ENCODE data around the gene CKAP2L. TPM values are rescaled to one million over a fixed set of nuclear protein-coding genes. Genes with fewer than 3 reads are reported as not detected.

CKAP2L gene
- total RNA-seq, 2 donors from 2014 or later = 31.4 to 35.8 TPM

- no peaks in the 10 kb centered on the region for H3K9me3 Mint-ChIP-seq
- H3K4me1 Mint-ChIP-seq = peaks cover 13% of the 10 kb centered on the region
- peaks cover 40% of the 10 kb centered on the region for H3K36me3 Mint-ChIP-seq (ENCODE audit: low read depth)
- H3K27ac Mint-ChIP-seq = peak overlapping the region; percentile 77
- H3K4me3 Mint-ChIP-seq = peak overlapping the region; percentile 70
- ATAC-seq (replicated peaks) = no peak
- peaks cover 15% of the 10 kb centered on the region for H3K27me3 Mint-ChIP-seq
Observed at GRCh38 chr2:112783187-112783714, 18.8 kb upstream of the CKAP2L start.

GRCh38 chr2:112782234-112782799 lies 17.9 kb upstream of the CKAP2L start:
- Mint-ChIP-seq H3K27ac (peak overlapping the region; percentile 39), H3K36me3 (ENCODE audit: low read depth) (peaks cover 48% of the 10 kb centered on the region), H3K9me3 (no peaks in the 10 kb centered on the region), H3K4me1 (peaks cover 19% of the 10 kb centered on the region), H3K4me3 (peak overlapping the region; percentile 70), H3K27me3 (peaks cover 18% of the 10 kb centered on the region)
- peak; percentile 40 for ATAC-seq (replicated peaks)

GRCh38 chr2:112779598-112779997 lies 15.2 kb upstream of the CKAP2L start:
- H3K27ac Mint-ChIP-seq = no peak overlapping the region
- H3K9me3 Mint-ChIP-seq = peaks cover 3% of the 10 kb centered on the region
- H3K36me3 Mint-ChIP-seq (ENCODE audit: low read depth) = peaks cover 54% of the 10 kb centered on the region
- no peak overlapping the region for H3K4me3 Mint-ChIP-seq
- H3K4me1 Mint-ChIP-seq = peaks cover 25% of the 10 kb centered on the region
- peaks cover 13% of the 10 kb centered on the region for H3K27me3 Mint-ChIP-seq
- no peak for ATAC-seq (replicated peaks)

- peak; percentile 59 for ATAC-seq (replicated peaks)
- Mint-ChIP-seq H3K4me1 (peaks cover 18% of the 10 kb centered on the region), H3K27me3 (peaks cover 3% of the 10 kb centered on the region), H3K4me3 (peak overlapping the region; percentile 8), H3K27ac (peak overlapping the region; percentile 64), H3K9me3 (peaks cover 3% of the 10 kb centered on the region), H3K36me3 (ENCODE audit: low read depth) (peaks cover 34% of the 10 kb centered on the region)
Observed at GRCh38 chr2:112777036-112777435, 12.6 kb upstream of the CKAP2L start.

- peaks cover 3% of the 10 kb centered on the region for H3K27me3 Mint-ChIP-seq
- H3K4me1 Mint-ChIP-seq = peaks cover 18% of the 10 kb centered on the region
- H3K27ac Mint-ChIP-seq = no peak overlapping the region
- peak; percentile 51 for ATAC-seq (replicated peaks)
- H3K9me3 Mint-ChIP-seq = peaks cover 3% of the 10 kb centered on the region
- H3K4me3 Mint-ChIP-seq = no peak overlapping the region
- H3K36me3 Mint-ChIP-seq (ENCODE audit: low read depth) = peaks cover 25% of the 10 kb centered on the region
Observed at GRCh38 chr2:112776113-112776512, 11.7 kb upstream of the CKAP2L start.

GRCh38 chr2:112774536-112775285 lies 10.3 kb upstream of the CKAP2L start:
- Mint-ChIP-seq H3K27ac (no peak overlapping the region), H3K36me3 (ENCODE audit: low read depth) (peaks cover 25% of the 10 kb centered on the region)

GRCh38 chr2:112773556-112773955 lies 9.1 kb upstream of the CKAP2L start:
- peaks cover 3% of the 10 kb centered on the region for H3K9me3 Mint-ChIP-seq
- H3K27ac Mint-ChIP-seq = no peak overlapping the region
- ATAC-seq (replicated peaks) = no peak
- peaks cover 3% of the 10 kb centered on the region for H3K27me3 Mint-ChIP-seq
- H3K4me3 Mint-ChIP-seq = no peak overlapping the region
- H3K36me3 Mint-ChIP-seq (ENCODE audit: low read depth) = peaks cover 16% of the 10 kb centered on the region
- peaks cover 18% of the 10 kb centered on the region for H3K4me1 Mint-ChIP-seq

More at GRCh38 chr2:112774536-112775285, 10.3 kb upstream of the CKAP2L start:
- Mint-ChIP-seq H3K4me1 (peaks cover 18% of the 10 kb centered on the region), H3K9me3 (peaks cover 3% of the 10 kb centered on the region), H3K4me3 (no peak overlapping the region), H3K27me3 (peaks cover 3% of the 10 kb centered on the region)
- ATAC-seq (replicated peaks) = no peak

GRCh38 chr2:112772911-112773475 lies 8.6 kb upstream of the CKAP2L start:
- peaks cover 11% of the 10 kb centered on the region for H3K36me3 Mint-ChIP-seq (ENCODE audit: low read depth)
- H3K27me3 Mint-ChIP-seq = peaks cover 3% of the 10 kb centered on the region
- no peak overlapping the region for H3K4me3 Mint-ChIP-seq
- peaks cover 3% of the 10 kb centered on the region for H3K9me3 Mint-ChIP-seq
- H3K4me1 Mint-ChIP-seq = peaks cover 20% of the 10 kb centered on the region
- no peak for ATAC-seq (replicated peaks)
- no peak overlapping the region for H3K27ac Mint-ChIP-seq

- no peak overlapping the region for H3K4me3 Mint-ChIP-seq
- H3K27ac Mint-ChIP-seq = no peak overlapping the region
- peaks cover 5% of the 10 kb centered on the region for H3K36me3 Mint-ChIP-seq (ENCODE audit: low read depth)
- peaks cover 3% of the 10 kb centered on the region for H3K9me3 Mint-ChIP-seq
- peaks cover 20% of the 10 kb centered on the region for H3K4me1 Mint-ChIP-seq
- ATAC-seq (replicated peaks) = no peak
- H3K27me3 Mint-ChIP-seq = peaks cover under 1% of the 10 kb centered on the region
Observed at GRCh38 chr2:112772322-112772721, 7.9 kb upstream of the CKAP2L start.

GRCh38 chr2:112768432-112768831 lies 4.0 kb upstream of the CKAP2L start:
- Mint-ChIP-seq H3K4me3 (peak overlapping the region; percentile 72), H3K4me1 (peaks cover 22% of the 10 kb centered on the region), H3K27ac (peak overlapping the region; percentile 83), H3K36me3 (ENCODE audit: low read depth) (peaks cover 3% of the 10 kb centered on the region), H3K27me3 (no peaks in the 10 kb centered on the region), H3K9me3 (no peaks in the 10 kb centered on the region)
- no peak for ATAC-seq (replicated peaks)

- peak overlapping the region; percentile 83 for H3K27ac Mint-ChIP-seq
Observed at GRCh38 chr2:112767693-112768330, 3.4 kb upstream of the CKAP2L start.

GRCh38 chr2:112765251-112765650 lies 842 bp upstream of the CKAP2L start:
- peak overlapping the region; percentile 99 for H3K4me3 Mint-ChIP-seq
- ATAC-seq (replicated peaks) = no peak
- H3K27ac Mint-ChIP-seq = peak overlapping the region; percentile 96

More at GRCh38 chr2:112767693-112768330, 3.4 kb upstream of the CKAP2L start:
- Mint-ChIP-seq H3K9me3 (no peaks in the 10 kb centered on the region), H3K27me3 (no peaks in the 10 kb centered on the region), H3K36me3 (ENCODE audit: low read depth) (peaks cover 9% of the 10 kb centered on the region), H3K4me1 (peaks cover 26% of the 10 kb centered on the region), H3K4me3 (peak overlapping the region; percentile 72)
- ATAC-seq (replicated peaks) = peak; percentile 32

GRCh38 chr2:112762276-112762675 lies 2.1 kb downstream of the CKAP2L start:
- Mint-ChIP-seq H3K4me3 (peak overlapping the region; percentile 99), H3K9me3 (no peaks in the 10 kb centered on the region), H3K27ac (no peak overlapping the region), H3K4me1 (peaks cover 18% of the 10 kb centered on the region), H3K27me3 (no peaks in the 10 kb centered on the region), H3K36me3 (ENCODE audit: low read depth) (peaks cover 39% of the 10 kb centered on the region)
- ATAC-seq (replicated peaks) = no peak

More at GRCh38 chr2:112765251-112765650, 842 bp upstream of the CKAP2L start:
- Mint-ChIP-seq H3K27me3 (no peaks in the 10 kb centered on the region), H3K4me1 (peaks cover 26% of the 10 kb centered on the region), H3K9me3 (no peaks in the 10 kb centered on the region), H3K36me3 (ENCODE audit: low read depth) (peaks cover 30% of the 10 kb centered on the region)

- no peaks in the 10 kb centered on the region for H3K9me3 Mint-ChIP-seq
- peaks cover 15% of the 10 kb centered on the region for H3K4me1 Mint-ChIP-seq
- peaks cover 57% of the 10 kb centered on the region for H3K36me3 Mint-ChIP-seq (ENCODE audit: low read depth)
- no peak overlapping the region for H3K4me3 Mint-ChIP-seq
- ATAC-seq (replicated peaks) = no peak
- H3K27me3 Mint-ChIP-seq = no peaks in the 10 kb centered on the region
- no peak overlapping the region for H3K27ac Mint-ChIP-seq
Observed at GRCh38 chr2:112760149-112760548, 4.3 kb downstream of the CKAP2L start.

Measured in activated T-helper 17 cell treated with anti-CD3 and anti-CD28 coated beads, Interleukin-2, amount 50 U/mL, for 72 hours (primary cell).